H1 (cell line): ENCODE results near the gene SATB2. TPM values are rescaled to one million over a fixed set of nuclear protein-coding genes. Genes with fewer than 3 reads are reported as not detected.

Source experiments
- CTCF ChIA-PET: fragments of 300-600 bp; sonication (Branson Sonifier 250); formaldehyde crosslinking; loops from one replicate; lab custom pipeline; 2021; ENCODE audit not compliant: partially characterized antibody; lab: Charles Lee
- POLR2A ChIA-PET: fragments of 300-600 bp; sonication (Branson Sonifier 250); formaldehyde crosslinking; loops from one replicate; lab custom pipeline; 2021; ENCODE audit warnings: inconsistent platforms; ENCODE audit not compliant: partially characterized antibody; lab: Charles Lee
- DNase-seq, 2 experiments: peaks; one replicate each; pipeline versions ENCODE4 v3.0.0 to v3.0.0-alpha.2; 2010 to 2022; ENCODE audit warnings: low spot score in 2 of 2, low read depth in 1 of 2, mixed read lengths in 1 of 2
- FAIRE-seq: peaks from 2 replicates; lab custom pipeline; 2011; peaks lifted over from hg19 to GRCh38; lab: Jason Lieb, UNC
- H2AFZ ChIP-seq: 2 replicates; pipeline ENCODE4 v1.8.1; 2012; ENCODE audit warnings: low read length, inconsistent platforms
- H2AK5ac ChIP-seq: 2 replicates; pipeline ENCODE4 v1.6.1; 2013; ENCODE audit warnings: low read depth, low read length
- H2BK120ac ChIP-seq: replicated peaks from 2 replicates; pipeline ENCODE3; 2013; ENCODE audit warnings: low read depth, low read length, inconsistent platforms
- H2BK12ac ChIP-seq: 2 replicates; pipeline ENCODE4 v1.6.1; 2013; ENCODE audit warnings: low read depth, low read length
- H2BK15ac ChIP-seq: 2 replicates; pipeline ENCODE4 v1.6.1; 2013; ENCODE audit warnings: low read length
- H2BK20ac ChIP-seq: 2 replicates; pipeline ENCODE4 v1.6.1; 2013; ENCODE audit warnings: low read length
- H2BK5ac ChIP-seq: 2 replicates; pipeline ENCODE4 v1.6.1; 2013; ENCODE audit warnings: low read depth, low read length
- H3K14ac ChIP-seq: 2 replicates; pipeline ENCODE4 v1.6.1; 2013; ENCODE audit warnings: inconsistent platforms; ENCODE audit not compliant: insufficient read length
- H3K18ac ChIP-seq: 2 replicates; pipeline ENCODE4 v1.6.1; 2013; ENCODE audit warnings: low read length; ENCODE audit errors: extremely low read depth
- H3K23ac ChIP-seq: 2 replicates; pipeline ENCODE4 v1.6.1; 2013; ENCODE audit warnings: inconsistent platforms; ENCODE audit not compliant: insufficient read length
- H3K23me2 ChIP-seq: 2 replicates; pipeline ENCODE4 v1.6.1; 2013; ENCODE audit warnings: low read depth, low read length
- H3K27ac ChIP-seq: 2 replicates; pipeline ENCODE4 v1.6.1; 2011; ENCODE audit warnings: low read depth, low read length, inconsistent platforms
- H3K27me3 ChIP-seq, 4 experiments: replicated peaks in 1 of 4; 1 replicate in 1 of 4; 2 replicates in 3 of 4; pipeline versions ENCODE4 v1.6.1 to v1.8.1; 2011 to 2013; ENCODE audit warnings: low read length in 3 of 4, mild to moderate bottlenecking in 3 of 4, inconsistent platforms in 2 of 4, mixed read lengths in 2 of 4, moderate library complexity in 1 of 4; ENCODE audit not compliant: control insufficient read depth in 3 of 4, insufficient read depth in 3 of 4; ENCODE audit errors: extremely low read depth in 1 of 4
- H3K36me3 ChIP-seq, 4 experiments: 2 replicates each; pipeline versions ENCODE4 v1.6.1 to v1.8.1; 2011 to 2013; ENCODE audit warnings: mild to moderate bottlenecking in 4 of 4, low read length in 3 of 4, moderate library complexity in 2 of 4, control low read depth in 1 of 4, inconsistent platforms in 1 of 4; ENCODE audit not compliant: insufficient read depth in 4 of 4, control insufficient read depth in 2 of 4
- H3K4ac ChIP-seq: replicated peaks from 2 replicates; pipeline ENCODE3; 2013; ENCODE audit warnings: low read length, low read depth, mixed read lengths, inconsistent platforms; ENCODE audit not compliant: insufficient read length
- H3K4me1 ChIP-seq, 4 experiments: replicated peaks in 1 of 4; 1 replicate in 1 of 4; 2 replicates in 3 of 4; pipeline versions ENCODE4 v1.6.1 to v1.8.1; 2011 to 2013; ENCODE audit warnings: low read length in 3 of 4, inconsistent platforms in 2 of 4, mixed read lengths in 1 of 4; ENCODE audit not compliant: insufficient read depth in 4 of 4, control insufficient read depth in 3 of 4
- H3K4me2 ChIP-seq, 2 experiments: 2 replicates each; pipeline versions ENCODE4 v1.6.1 to v1.8.1; 2011 to 2013; ENCODE audit warnings: low read depth in 2 of 2, low read length in 2 of 2, control low read depth in 1 of 2, inconsistent platforms in 1 of 2, mild to moderate bottlenecking in 1 of 2; ENCODE audit not compliant: insufficient read depth in 1 of 2
- H3K4me3 ChIP-seq, 4 experiments: fragments of 200-600, 300-600 bp in 1 of 4; sonication (generic), shearing (Covaris generic), sonication (Bioruptor Twin) in 1 of 4; 2 replicates each; pipeline versions ENCODE4 v1.5.1 to v1.8.1; 2011 to 2016; ENCODE audit warnings: low read length in 4 of 4, low read depth in 3 of 4, control low read depth in 2 of 4, inconsistent platforms in 2 of 4, mild to moderate bottlenecking in 2 of 4, mixed read lengths in 1 of 4, moderate library complexity in 1 of 4; ENCODE audit not compliant: insufficient read depth in 2 of 4; ENCODE audit errors: extremely low read depth in 1 of 4
- H3K56ac ChIP-seq: replicated peaks from 2 replicates; pipeline ENCODE3; 2013; ENCODE audit warnings: low read depth, mild to moderate bottlenecking, mixed read lengths, low read length, inconsistent platforms; ENCODE audit not compliant: insufficient read length
- H3K79me1 ChIP-seq: 2 replicates; pipeline ENCODE4 v1.6.1; 2013; ENCODE audit warnings: low read depth, low read length, control low read depth
- H3K79me2 ChIP-seq, 2 experiments: 2 replicates each; pipeline versions ENCODE4 v1.6.1 to v1.8.1; 2012 to 2013; ENCODE audit warnings: low read length in 2 of 2, mild to moderate bottlenecking in 2 of 2, inconsistent platforms in 1 of 2; ENCODE audit not compliant: insufficient read depth in 2 of 2, control insufficient read depth in 1 of 2
- H3K9ac ChIP-seq, 4 experiments: replicated peaks in 1 of 4; 1 replicate in 1 of 4; 2 replicates in 3 of 4; pipeline versions ENCODE4 v1.6.1 to v1.8.1; 2011 to 2013; ENCODE audit warnings: low read depth in 3 of 4, low read length in 3 of 4, control low read depth in 2 of 4, mild to moderate bottlenecking in 2 of 4, moderate library complexity in 2 of 4, inconsistent platforms in 1 of 4; ENCODE audit errors: extremely low read depth in 1 of 4
- H3K9me3 ChIP-seq, 2 experiments: 2 replicates each; pipeline versions ENCODE4 v1.6.1 to v1.8.1; 2012 to 2013; ENCODE audit warnings: mild to moderate bottlenecking in 2 of 2, moderate library complexity in 2 of 2, control low read depth in 1 of 2, inconsistent platforms in 1 of 2, low read depth in 1 of 2, low read length in 1 of 2, mixed read lengths in 1 of 2; ENCODE audit not compliant: insufficient read depth in 2 of 2
- H4K20me1 ChIP-seq, 2 experiments: replicated peaks in 1 of 2; 2 replicates each; pipeline versions ENCODE3 to v1.8.1; 2011 to 2013; ENCODE audit warnings: inconsistent platforms in 2 of 2, low read length in 2 of 2, mild to moderate bottlenecking in 1 of 2; ENCODE audit not compliant: insufficient read depth in 2 of 2, control insufficient read depth in 1 of 2
- H4K5ac ChIP-seq: 2 replicates; pipeline ENCODE4 v1.6.1; 2013; ENCODE audit warnings: low read length, low read depth, mixed read lengths, inconsistent platforms; ENCODE audit not compliant: insufficient read length
- H4K8ac ChIP-seq: 2 replicates; pipeline ENCODE4 v1.8.0; 2013; ENCODE audit warnings: mild to moderate bottlenecking, moderate library complexity, low read length, inconsistent platforms; ENCODE audit not compliant: insufficient read depth; ENCODE audit errors: extremely low read depth
- H4K91ac ChIP-seq: replicated peaks from 2 replicates; pipeline ENCODE3; 2013; ENCODE audit warnings: low read length, mixed read lengths, inconsistent platforms; ENCODE audit not compliant: insufficient read length
- EGR1 ChIP-seq: IDR thresholded peaks from 2 replicates; pipeline ENCODE4 v1.6.1; 2011; ENCODE audit warnings: low read depth, low read length, borderline replicate concordance
- EP300 ChIP-seq, 2 experiments: IDR thresholded peaks; 1 replicate in 1 of 2; 2 replicates in 1 of 2; pipeline ENCODE4 v1.6.1; 2011 to 2012; ENCODE audit warnings: low read depth in 2 of 2, low read length in 2 of 2, mild to moderate bottlenecking in 2 of 2, borderline replicate concordance in 1 of 2, inconsistent platforms in 1 of 2, moderate library complexity in 1 of 2
- GABPA ChIP-seq: IDR thresholded peaks from 2 replicates; pipeline ENCODE4 v1.6.1; 2011; ENCODE audit warnings: mild to moderate bottlenecking, low read length, moderate library complexity, borderline replicate concordance; ENCODE audit not compliant: insufficient read depth
- MAX ChIP-seq: IDR thresholded peaks from 2 replicates; pipeline ENCODE4 v1.6.1; 2012; ENCODE audit warnings: inconsistent platforms
- PHF8 ChIP-seq: fragments of 200-600 bp; sonication (generic); conservative IDR thresholded peaks from 2 replicates; pipeline ENCODE4 v1.7.1; 2012; ENCODE audit warnings: low read depth, mild to moderate bottlenecking, inconsistent platforms, low read length, moderate library complexity
- RBBP5 ChIP-seq: IDR thresholded peaks from 2 replicates; pipeline ENCODE4 v1.7.1; 2012; ENCODE audit warnings: low read depth, mild to moderate bottlenecking, inconsistent platforms, low read length, moderate library complexity, borderline replicate concordance
- RNF2 ChIP-seq: fragments of 200-900, 300-1000 bp; sonication (generic); IDR thresholded peaks from 2 replicates; pipeline ENCODE4 v1.7.1; 2016; ENCODE audit warnings: borderline replicate concordance, low read depth, mild to moderate bottlenecking, antibody characterized with exemption, low read length; ENCODE audit not compliant: poor library complexity, severe bottlenecking; ENCODE audit errors: missing control alignments
- RXRA ChIP-seq: IDR thresholded peaks from 2 replicates; pipeline ENCODE4 v1.6.1; 2011; ENCODE audit warnings: low read depth, mild to moderate bottlenecking, low read length, moderate library complexity; ENCODE audit not compliant: insufficient read depth
- SIX5 ChIP-seq: IDR thresholded peaks from 2 replicates; pipeline ENCODE4 v1.6.1; 2011; ENCODE audit warnings: mild to moderate bottlenecking, low read depth, low read length
- SP2 ChIP-seq: IDR thresholded peaks from 2 replicates; pipeline ENCODE4 v1.6.1; 2012; ENCODE audit warnings: mild to moderate bottlenecking, low read length, inconsistent platforms
- SRF ChIP-seq: IDR thresholded peaks from 2 replicates; pipeline ENCODE4 v1.6.1; 2011; ENCODE audit warnings: mild to moderate bottlenecking, low read depth, low read length, moderate library complexity
- SUZ12 ChIP-seq: fragments of 200-600 bp; sonication (generic); IDR thresholded peaks from 2 replicates; pipeline ENCODE4 v1.6.1; 2012; ENCODE audit warnings: mild to moderate bottlenecking, inconsistent platforms, low read length, moderate library complexity, mixed read lengths
- TEAD4 ChIP-seq: IDR thresholded peaks from 2 replicates; pipeline ENCODE4 v1.6.1; 2012; ENCODE audit warnings: low read depth, low read length, inconsistent platforms, mixed read lengths
- YY1 ChIP-seq: IDR thresholded peaks from 2 replicates; pipeline ENCODE4 v1.6.1; 2011; ENCODE audit warnings: low read depth, mild to moderate bottlenecking, low read length
- WGBS, 2 experiments: shearing (Covaris generic) in 1 of 2; methylation state at CpG; one replicate each; pipeline versions ENCODE4 v1.1.6 to v1.1.7; 2013 to 2015; ENCODE audit warnings: low lambda C conversion rate in 2 of 2, mixed read lengths in 2 of 2, inconsistent platforms in 1 of 2, low coverage in 1 of 2, missing lambda C conversion rate in 1 of 2; ENCODE audit not compliant: insufficient replicate concordance in 2 of 2, insufficient coverage in 1 of 2, insufficient read length in 1 of 2; ENCODE audit errors: extremely low coverage in 1 of 2, missing lambda C conversion rate in 1 of 2; 5-methylcytosine and 5-hydroxymethylcytosine counted together
- polyA plus RNA-seq, 7 experiments: library from polyadenylated mRNA; depleted of rRNA in 3 of 7; stranded (reverse) in 5 of 7; unstranded in 2 of 7; fragments of >200 nt in 5 of 7; fragments of 200-250 nt in 2 of 7; gene quantifications; 1 replicate in 5 of 7; 2 replicates in 1 of 7; 4 replicates in 1 of 7; pipeline versions ENCODE4 v1.2.1 to v1.2.3, GENCODE V29; 2011 to 2013; ENCODE audit warnings: missing spikeins in 2 of 7, mixed read lengths in 2 of 7
- total RNA-seq: library from RNA; stranded (reverse); fragmentation: NEBNext Ultra II Directional; extraction: Animal tissue kit (Norgen Biotek cat#: 25700); gene quantifications from 2 replicates; pipeline ENCODE4 v1.2.1, GENCODE V29; 2021

The SATB2 gene
- total and polyA plus RNA-seq, 2 of the 8 experiments (the other 6 are each of a cell fraction or from before 2014, with no cell fraction given) = 1.3 to 5.7 TPM

GRCh38 chr2:199404841-199405240, 52.9 kb downstream of the SATB2 start:
- H2BK120ac ChIP-seq = no peak overlapping the region
- no peaks in the 10 kb centered on the region for H3K79me1 ChIP-seq
- POLR2A ChIA-PET = interaction anchor here (1.5 kb wide), 1 partner anchor 54 kb away, joined by 3 read pairs; no protein-coding TSS in a partner anchor
- no peak overlapping the region for H3K27ac ChIP-seq
- no peak overlapping the region for H2BK5ac ChIP-seq
- no peak overlapping the region for H2AFZ ChIP-seq
- no peak overlapping the region for H4K91ac ChIP-seq
- H3K23ac ChIP-seq = no peak overlapping the region
- H3K56ac ChIP-seq = no peak overlapping the region
- H3K4me1 ChIP-seq = no peaks in the 10 kb centered on the region
- no peak overlapping the region for H3K18ac ChIP-seq
- no peak overlapping the region for H4K5ac ChIP-seq
- no peak for DNase-seq
- H2BK20ac ChIP-seq = no peak overlapping the region
- no peaks in the 10 kb centered on the region for H3K9me3 ChIP-seq
- H3K36me3 ChIP-seq = no peaks in the 10 kb centered on the region
- H3K9ac ChIP-seq = no peak overlapping the region
- H3K4me3 ChIP-seq = no peak overlapping the region
- WGBS, 2 experiments = 95% methylated on average over 1 of the region's 1 CpG; no CpG with 5 or more reads in 1 of the 2 experiments
- H3K79me2 ChIP-seq = no peaks in the 10 kb centered on the region
- no peaks in the 10 kb centered on the region for H3K27me3 ChIP-seq
- H3K4ac ChIP-seq = no peak overlapping the region
- H4K8ac ChIP-seq = no peak overlapping the region
- no peak overlapping the region for H2BK12ac ChIP-seq
- H2BK15ac ChIP-seq = no peak overlapping the region
- H3K14ac ChIP-seq = no peak overlapping the region
- no peak for FAIRE-seq
- CTCF ChIA-PET = interaction anchor here (0.7 to 2.5 kb wide), 16 partner anchors 11 to 1030 kb away, joined by 3 to 10 read pairs (median 4); no protein-coding TSS in a partner anchor
- no peaks in the 10 kb centered on the region for H3K23me2 ChIP-seq
- H3K4me2 ChIP-seq = no peak overlapping the region
- no peaks in the 10 kb centered on the region for H4K20me1 ChIP-seq
- no peak overlapping the region for H2AK5ac ChIP-seq
- TF ChIP-seq RNF2 = no peak
- TF ChIP-seq YY1 = no peak
- TF ChIP-seq SIX5 = no peak
- TF ChIP-seq EP300 (IDR thresholded peaks at IDR 0.05; ENCODE audit: borderline replicate concordance in 1 of 2, low read depth in 2 of 2, low read length in 2 of 2) = no peak
- TF ChIP-seq SP2 = no peak
- no peak for TF ChIP-seq GABPA
- no peak for TF ChIP-seq RBBP5
- no peak for TF ChIP-seq TEAD4
- no peak for TF ChIP-seq SUZ12
- no peak for TF ChIP-seq EGR1
- no peak for TF ChIP-seq RXRA
- TF ChIP-seq MAX = no peak
- TF ChIP-seq SRF = no peak
- TF ChIP-seq PHF8 = no peak
